ENCODE results near the gene XPA.

The XPA gene

GRCh38 chr9:97659771-97660170 lies 37.4 kb downstream of the XPA start:
- TF ChIP-seq CTCF (IDR thresholded peaks at IDR 0.05; ENCODE audit: insufficient read depth, low read depth, low read length, missing control alignments): no peak
- no peak for DNase-seq (ENCODE audit: low read depth)
- H3K4me3 ChIP-seq (ENCODE audit: low read length): no peak overlapping the region

- no peak for DNase-seq (ENCODE audit: low read depth)
- TF ChIP-seq CTCF (IDR thresholded peaks at IDR 0.05; ENCODE audit: insufficient read depth, low read depth, low read length, missing control alignments): no peak
- no peak overlapping the region for H3K4me3 ChIP-seq (ENCODE audit: low read length)
Measured at GRCh38 chr9:97658707-97659106, 38.4 kb downstream of the XPA start.

GRCh38 chr9:97651646-97652045 lies 45.5 kb downstream of the XPA start:
- H3K4me3 ChIP-seq (ENCODE audit: low read length): no peak overlapping the region
- no peak for DNase-seq (ENCODE audit: low read depth)
- TF ChIP-seq CTCF (IDR thresholded peaks at IDR 0.05; ENCODE audit: insufficient read depth, low read depth, low read length, missing control alignments): no peak

GRCh38 chr9:97647996-97648395 lies 49.1 kb downstream of the XPA start:
- no peak for TF ChIP-seq CTCF (IDR thresholded peaks at IDR 0.05; ENCODE audit: insufficient read depth, low read depth, low read length, missing control alignments)
- DNase-seq (ENCODE audit: low read depth): no peak
- H3K4me3 ChIP-seq (ENCODE audit: low read length): no peak overlapping the region

- no peak for TF ChIP-seq CTCF (IDR thresholded peaks at IDR 0.05; ENCODE audit: insufficient read depth, low read depth, low read length, missing control alignments)
- no peak overlapping the region for H3K4me3 ChIP-seq (ENCODE audit: low read length)
- no peak for DNase-seq (ENCODE audit: low read depth)
Measured at GRCh38 chr9:97645720-97646119, 51.4 kb downstream of the XPA start.

GRCh38 chr9:97640325-97640724 lies 56.8 kb downstream of the XPA start:
- TF ChIP-seq CTCF (IDR thresholded peaks at IDR 0.05; ENCODE audit: insufficient read depth, low read depth, low read length, missing control alignments): no peak
- no peak overlapping the region for H3K4me3 ChIP-seq (ENCODE audit: low read length)
- DNase-seq (ENCODE audit: low read depth): no peak

- no peak for DNase-seq (ENCODE audit: low read depth)
- peak; percentile 16 for TF ChIP-seq CTCF (IDR thresholded peaks at IDR 0.05; ENCODE audit: insufficient read depth, low read depth, low read length, missing control alignments)
- H3K4me3 ChIP-seq (ENCODE audit: low read length): no peak overlapping the region
Measured at GRCh38 chr9:97638666-97639065, 58.5 kb downstream of the XPA start.
